ENCODE results near the gene GPR155.
A peak's percentile ranks its signal among the peaks of the same experiment; 100 is the strongest.
"Not testable (repeated sequence)": the region's sequence is repeated elsewhere in the genome, so short reads cannot be mapped to it uniquely, and the experiment has no call there.

GPR155 gene

GRCh38 chr2:174438146-174438886 lies 48.5 kb downstream of the GPR155 start:
- no peak for DNase-seq

GRCh38 chr2:174436351-174436750 lies 50.5 kb downstream of the GPR155 start:
- DNase-seq: no peak

- no peak for DNase-seq
Observed at GRCh38 chr2:174431902-174432301, 54.9 kb downstream of the GPR155 start.

- no peak for DNase-seq
Observed at GRCh38 chr2:174430066-174430465, 56.8 kb downstream of the GPR155 start.

GRCh38 chr2:174428214-174428613 lies 58.6 kb downstream of the GPR155 start:
- DNase-seq: no peak

- DNase-seq: no peak
Observed at GRCh38 chr2:174412256-174412655, 74.6 kb downstream of the GPR155 start.

- not testable (repeated sequence) for DNase-seq
Observed at GRCh38 chr2:174410039-174410438, 76.8 kb downstream of the GPR155 start.

- DNase-seq: no peak
Observed at GRCh38 chr2:174403628-174404027, 83.2 kb downstream of the GPR155 start.

GRCh38 chr2:174400853-174401252 lies 86.0 kb downstream of the GPR155 start:
- DNase-seq: no peak

- DNase-seq: no peak
Observed at GRCh38 chr2:174399171-174399570, 87.7 kb downstream of the GPR155 start.

- no peak for DNase-seq
Observed at GRCh38 chr2:174397773-174398172, 89.1 kb downstream of the GPR155 start.

GRCh38 chr2:174395969-174396630 lies 90.7 kb downstream of the GPR155 start:
- no peak for DNase-seq

GRCh38 chr2:174395284-174395968 lies 91.4 kb downstream of the GPR155 start, which contains the start of gene SCRN3:
SCRN3 (plus strand) TSS chr2:174395730; CDS start chr2:174398284, 2,554 bp downstream.
- DNase-seq: peak; percentile 51

GRCh38 chr2:174392706-174393105 lies 94.1 kb downstream of the GPR155 start:
- no peak for DNase-seq

- DNase-seq: not testable (repeated sequence)
Observed at GRCh38 chr2:174390303-174390702, 96.5 kb downstream of the GPR155 start.

GRCh38 chr2:174389542-174389941 lies 97.3 kb downstream of the GPR155 start:
- DNase-seq: no peak

- DNase-seq: not testable (repeated sequence)
Observed at GRCh38 chr2:174388706-174389105, 98.1 kb downstream of the GPR155 start.

- DNase-seq: no peak
Observed at GRCh38 chr2:174385201-174385600, 101.6 kb downstream of the GPR155 start.

GRCh38 chr2:174383796-174384195 lies 103.0 kb downstream of the GPR155 start:
- DNase-seq: no peak
